ENCODE measurements around the gene PPARGC1A.

The PPARGC1A gene

GRCh38 chr4:23835774-23836478 lies 53.9 kb downstream of the PPARGC1A start:
- no peak for DNase-seq

GRCh38 chr4:23828779-23829178 lies 61.1 kb downstream of the PPARGC1A start:
- peak; percentile 76 for DNase-seq

GRCh38 chr4:23828020-23828715 lies 61.7 kb downstream of the PPARGC1A start:
- no peak for DNase-seq

GRCh38 chr4:23822181-23822580 lies 67.7 kb downstream of the PPARGC1A start:
- DNase-seq: no peak

- DNase-seq: peak; percentile 42
Observed at GRCh38 chr4:23819041-23819511, 70.8 kb downstream of the PPARGC1A start.

- peak; percentile 84 for DNase-seq
Observed at GRCh38 chr4:23818097-23818885, 71.6 kb downstream of the PPARGC1A start.

GRCh38 chr4:23814996-23815660 lies 74.7 kb downstream of the PPARGC1A start:
- DNase-seq: no peak

- no peak for DNase-seq
Observed at GRCh38 chr4:23814587-23814986, 75.3 kb downstream of the PPARGC1A start.

- DNase-seq: no peak
Observed at GRCh38 chr4:23811161-23811560, 78.7 kb downstream of the PPARGC1A start.

GRCh38 chr4:23805450-23805851 lies 84.4 kb downstream of the PPARGC1A start:
- no peak for DNase-seq

- no peak for DNase-seq
Observed at GRCh38 chr4:23789762-23790161, 100.1 kb downstream of the PPARGC1A start.

GRCh38 chr4:23788460-23788859 lies 101.4 kb downstream of the PPARGC1A start:
- no peak for DNase-seq

GRCh38 chr4:23788027-23788426 lies 101.8 kb downstream of the PPARGC1A start:
- DNase-seq: no peak

GRCh38 chr4:23782778-23783437 lies 106.9 kb downstream of the PPARGC1A start:
- DNase-seq: no peak

GRCh38 chr4:23779839-23780238 lies 110.0 kb downstream of the PPARGC1A start:
- no peak for DNase-seq

GRCh38 chr4:23779422-23779821 lies 110.4 kb downstream of the PPARGC1A start:
- no peak for DNase-seq

GRCh38 chr4:23775694-23776093 lies 114.2 kb downstream of the PPARGC1A start:
- DNase-seq: no peak

- DNase-seq: no peak
Observed at GRCh38 chr4:23774909-23775308, 114.9 kb downstream of the PPARGC1A start.

- no peak for DNase-seq
Observed at GRCh38 chr4:23773884-23774636, 115.8 kb downstream of the PPARGC1A start.

GRCh38 chr4:23770011-23770410 lies 119.8 kb downstream of the PPARGC1A start:
- DNase-seq: no peak

GRCh38 chr4:23769406-23769805 lies 120.4 kb downstream of the PPARGC1A start:
- DNase-seq: no peak

- no peak for DNase-seq
Observed at GRCh38 chr4:23768541-23768940, 121.3 kb downstream of the PPARGC1A start.
